GM11168 (cell line): ENCODE data around the gene SIL1.

ENCODE experiments used
- in situ Hi-C: fragments of 300-500 bp; cut with MboI; formaldehyde crosslinking; loops from one replicate; pipeline ENCODE4 v1.12.0; 2022; ENCODE audit warnings: low sequenced_read_pairs; ENCODE audit not compliant: unreplicated experiment

The SIL1 gene

DNA sequence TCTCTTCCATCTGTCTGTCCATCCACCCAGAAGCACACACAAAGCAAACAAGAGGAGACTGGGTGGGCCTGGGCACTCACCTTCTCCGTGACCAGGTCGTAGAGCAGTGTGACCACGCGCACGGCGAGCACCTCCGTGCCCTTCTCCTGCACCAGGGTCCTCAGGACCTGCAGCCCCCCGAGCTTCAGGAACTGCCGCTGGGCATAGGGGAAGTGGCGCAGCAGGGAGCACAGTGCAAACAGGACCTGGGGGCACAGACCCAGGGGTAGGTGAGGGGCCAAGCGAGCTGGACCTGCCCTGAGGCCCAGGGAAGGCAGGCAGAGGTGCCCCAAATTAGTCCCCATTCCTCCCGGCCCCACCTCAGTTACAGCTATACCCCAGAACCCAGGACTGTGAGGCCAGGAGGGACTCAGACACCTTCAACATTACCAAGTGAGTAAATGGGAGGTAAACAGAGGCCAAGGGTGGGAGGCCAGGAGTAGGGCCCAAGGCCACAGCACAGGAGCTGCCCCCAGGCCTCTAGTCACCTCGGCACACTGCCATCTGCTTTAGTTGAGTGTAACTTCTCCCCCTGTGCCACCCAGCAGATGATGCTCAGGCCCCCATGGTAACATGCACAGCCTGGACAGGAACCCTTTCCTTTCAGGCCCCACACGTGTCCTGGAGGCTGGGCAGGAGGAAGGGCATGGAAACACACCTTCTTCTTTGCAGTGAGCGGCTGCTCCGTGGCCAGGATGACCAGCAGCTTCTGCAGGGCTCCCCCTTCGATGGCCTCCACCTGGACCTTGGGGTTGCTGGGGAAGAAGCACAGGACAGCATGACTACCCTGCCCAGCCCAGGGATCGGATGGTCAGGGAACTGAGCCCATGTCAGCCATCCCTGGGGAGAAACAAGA is 246.8 kb downstream of the SIL1 start:
- in situ Hi-C loops, result no loop called here

DNA sequence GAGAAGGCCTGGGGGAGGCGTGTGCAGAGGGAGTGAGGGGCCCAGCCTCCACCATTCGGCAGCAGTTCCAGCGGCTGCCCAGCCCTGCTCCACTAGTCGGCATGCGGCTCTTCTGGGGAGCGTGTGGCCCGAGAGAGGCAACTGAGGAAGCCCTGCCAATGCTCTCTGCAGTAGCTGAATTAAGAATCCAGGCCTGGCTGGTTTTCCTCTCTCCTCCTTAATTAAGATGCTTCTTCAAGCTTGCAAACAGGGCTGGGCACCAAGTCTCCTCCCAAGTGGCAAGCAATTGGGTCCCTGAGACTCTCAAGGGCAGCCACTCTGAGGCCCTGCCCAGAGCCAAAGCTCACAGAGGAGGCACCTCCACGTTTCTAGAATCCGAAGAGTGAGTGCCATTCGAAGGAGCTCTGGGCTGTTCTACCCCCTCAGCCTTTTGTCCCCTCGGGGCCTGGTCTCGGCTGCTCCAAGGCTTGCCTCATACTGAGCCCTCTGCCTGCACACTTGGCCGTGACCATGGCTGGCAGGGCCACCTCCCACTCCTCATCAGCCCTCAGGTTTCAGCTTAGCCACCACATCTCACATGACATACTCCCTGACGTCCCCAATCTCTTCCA is 247.6 kb downstream of the SIL1 start:
- in situ Hi-C loops, result no loop called here

DNA sequence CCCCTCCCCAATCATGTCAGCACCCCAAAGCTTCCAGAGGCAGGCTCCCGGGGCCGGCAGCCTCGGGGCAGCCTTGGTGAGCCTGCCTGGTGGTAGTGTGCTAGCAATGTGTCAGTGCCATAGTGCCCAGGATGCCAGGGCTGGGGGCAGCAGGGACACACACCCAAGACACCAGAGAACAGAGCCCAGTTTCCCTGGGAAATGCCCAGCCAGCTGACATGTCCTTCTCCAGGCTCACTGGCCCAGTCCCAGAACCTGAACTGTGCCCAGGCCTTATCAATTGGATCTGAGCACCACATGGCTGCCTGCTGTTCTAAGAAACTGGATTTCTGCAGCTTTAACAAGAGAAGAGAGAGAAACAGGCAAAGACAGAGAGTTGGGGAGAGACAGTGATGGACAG is 248.2 kb downstream of the SIL1 start:
- in situ Hi-C loops, result no loop called here

DNA sequence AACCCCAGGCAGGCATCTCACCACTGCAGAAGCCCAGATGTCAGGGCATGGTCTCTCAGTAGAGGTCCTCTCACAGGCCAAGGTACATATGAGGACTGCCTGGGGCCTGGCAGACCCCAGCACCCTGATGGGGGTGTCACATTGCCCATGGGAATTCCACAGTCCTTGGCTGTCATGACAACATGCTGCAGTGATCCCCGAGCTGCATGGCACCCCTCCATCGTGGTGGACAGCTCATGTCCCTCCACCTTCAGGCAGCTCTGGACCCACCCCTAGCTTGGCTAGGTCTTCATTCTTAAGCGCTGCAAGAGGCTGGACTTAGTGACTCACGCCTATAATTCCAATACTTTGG is 249.0 kb downstream of the SIL1 start:
- in situ Hi-C loops, result no loop called here

DNA sequence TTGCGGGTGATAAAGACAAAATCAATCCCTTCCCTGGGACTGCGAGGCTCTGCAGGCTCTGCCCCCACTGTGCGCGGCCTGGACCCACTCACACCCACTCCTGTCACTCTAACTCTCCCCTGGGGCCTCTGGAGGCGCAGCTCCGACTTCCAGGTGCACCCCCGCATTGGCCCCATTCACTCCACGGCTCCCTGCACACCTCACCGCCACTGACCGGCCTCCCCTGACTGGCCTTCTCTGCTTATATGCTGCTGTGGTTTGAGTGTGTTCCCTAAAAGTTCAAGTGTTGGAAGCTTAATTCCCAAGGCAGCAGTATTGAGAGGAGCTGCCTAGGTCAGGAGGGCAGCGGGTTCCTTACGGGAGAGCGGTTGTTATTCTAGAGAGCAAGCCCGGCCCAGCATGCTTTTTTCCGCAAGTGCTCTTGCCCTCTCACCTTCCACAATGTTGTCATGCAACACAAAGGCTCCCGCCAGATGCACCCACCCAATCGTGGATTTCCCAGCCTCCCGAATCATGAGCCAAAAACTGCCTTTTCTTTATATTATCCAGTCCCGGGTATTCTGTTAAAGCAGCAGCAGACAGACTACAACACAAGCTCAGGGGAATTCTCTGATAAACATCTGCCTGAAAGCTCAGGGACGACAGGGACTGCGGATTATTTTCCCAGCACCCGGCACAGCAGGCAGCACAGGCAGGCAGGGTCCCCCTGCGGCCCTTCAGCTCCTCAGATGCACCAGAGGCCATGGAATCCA is 249.5 kb downstream of the SIL1 start:
- in situ Hi-C loops, result no loop called here

DNA sequence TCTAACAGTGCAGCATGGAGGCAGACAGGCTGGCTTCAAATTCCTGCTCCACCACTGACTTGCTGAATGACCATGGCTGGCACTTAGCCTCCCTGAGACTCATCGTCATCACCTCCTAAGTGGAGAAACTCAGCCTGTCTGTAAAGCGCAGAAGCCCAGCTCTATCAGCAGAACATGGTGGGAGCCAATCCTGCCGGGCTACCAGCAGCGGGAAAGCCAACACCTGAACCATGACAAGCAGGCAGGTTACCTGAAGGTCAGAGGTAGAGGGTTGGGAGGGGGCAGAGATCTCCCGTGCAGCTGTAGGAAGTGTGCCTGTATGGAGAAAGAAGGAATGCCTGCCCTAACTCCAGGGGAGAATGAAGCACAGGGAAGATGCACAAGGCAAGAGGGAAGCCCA is 250.4 kb downstream of the SIL1 start:
- in situ Hi-C loops, result no loop called here

DNA sequence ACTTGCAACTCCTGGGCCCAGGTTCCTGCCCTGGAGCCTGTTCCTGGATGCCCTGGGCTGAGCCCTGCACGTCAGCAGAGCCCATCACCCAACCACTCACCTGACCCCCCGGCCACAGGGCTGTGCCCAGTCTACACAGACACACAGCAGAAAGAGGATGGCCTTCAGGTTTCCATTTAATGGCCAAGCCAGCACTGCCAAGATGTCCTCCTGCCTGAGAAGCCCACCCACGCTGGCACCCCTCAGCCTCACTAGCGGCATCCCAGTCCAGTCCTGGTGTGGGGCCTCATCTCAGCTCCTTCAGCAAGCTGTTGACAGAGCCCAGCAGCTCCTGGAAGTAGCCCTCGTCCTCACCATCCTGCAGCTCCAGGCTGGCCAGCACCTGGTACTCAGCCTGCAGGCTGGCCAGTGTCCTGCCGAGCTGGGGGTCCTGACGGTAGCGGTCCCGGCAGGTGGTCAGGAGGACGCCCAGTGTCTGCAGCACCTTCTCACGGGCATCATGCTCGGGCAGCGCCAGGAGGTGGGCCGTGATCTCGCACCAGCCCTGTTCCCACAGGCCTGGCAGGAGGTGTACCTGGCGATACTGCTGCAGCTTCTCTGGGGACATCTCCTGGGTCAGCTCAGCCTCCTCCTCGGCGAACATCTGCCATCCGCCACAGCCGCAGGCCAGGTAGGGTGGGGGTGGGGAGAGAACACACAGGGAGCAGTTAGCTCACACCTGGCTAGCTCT is 251.2 kb downstream of the SIL1 start:
- in situ Hi-C loops, result no loop called here

DNA sequence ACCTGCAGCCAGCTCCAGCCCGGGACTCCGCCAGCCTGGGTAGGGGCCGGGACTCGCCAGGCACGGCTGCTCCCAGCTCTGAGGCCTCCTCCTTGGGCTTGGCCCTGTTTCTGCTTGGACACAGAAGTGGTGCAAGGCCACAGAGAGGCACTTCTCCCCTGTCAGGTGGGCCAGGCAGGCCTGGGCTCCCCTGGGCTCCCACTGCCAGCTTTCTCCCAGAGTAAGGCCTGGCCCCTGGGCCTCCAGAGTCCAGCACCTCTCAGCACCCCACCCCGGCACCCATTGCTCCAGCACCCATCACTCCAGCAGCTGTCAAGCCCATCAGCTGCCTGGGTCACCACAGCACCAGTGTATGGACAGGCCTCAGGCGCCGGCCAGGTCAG is 251.9 kb downstream of the SIL1 start:
- in situ Hi-C loops, result no loop called here

DNA sequence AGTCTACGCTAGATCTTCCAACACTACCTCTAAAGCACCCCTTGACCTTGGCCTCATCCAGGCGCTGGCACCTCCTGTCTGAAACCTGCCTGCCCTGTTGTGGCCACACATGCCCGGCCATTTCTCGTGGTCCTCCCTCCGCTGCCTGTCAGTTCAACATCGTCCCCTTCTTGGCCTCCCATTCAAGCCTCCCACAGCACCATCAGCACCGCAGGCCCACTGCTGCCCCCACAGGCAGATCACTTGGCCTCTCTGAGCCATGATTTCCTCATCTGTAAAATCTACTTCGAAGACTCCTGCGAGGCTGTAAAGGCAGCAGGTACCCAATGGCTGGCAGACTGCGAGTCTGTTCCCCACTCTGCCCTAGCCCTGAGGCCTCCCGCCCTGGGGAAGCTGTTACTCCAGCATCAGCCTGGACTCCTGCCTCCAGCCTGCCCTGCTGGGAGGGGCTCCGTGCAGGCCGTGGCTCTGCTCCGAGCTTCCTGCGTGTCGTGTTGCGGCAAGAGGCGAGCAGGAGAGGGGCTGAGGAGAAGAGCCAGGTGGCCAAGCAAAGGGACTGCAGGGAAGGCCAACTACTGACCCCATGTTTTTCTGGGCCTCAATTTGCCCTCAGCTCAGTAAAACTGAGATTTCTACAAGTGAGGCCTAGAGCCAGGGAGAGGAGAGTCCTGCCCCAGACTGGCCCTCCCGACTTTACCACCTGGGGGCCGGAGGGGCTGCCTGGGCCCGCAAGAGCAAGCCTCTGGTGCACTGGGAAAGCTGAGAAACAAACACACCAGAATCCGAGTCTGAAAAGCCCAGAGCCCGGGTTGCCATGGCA is 252.5 kb downstream of the SIL1 start:
- in situ Hi-C loops, result no loop called here

DNA sequence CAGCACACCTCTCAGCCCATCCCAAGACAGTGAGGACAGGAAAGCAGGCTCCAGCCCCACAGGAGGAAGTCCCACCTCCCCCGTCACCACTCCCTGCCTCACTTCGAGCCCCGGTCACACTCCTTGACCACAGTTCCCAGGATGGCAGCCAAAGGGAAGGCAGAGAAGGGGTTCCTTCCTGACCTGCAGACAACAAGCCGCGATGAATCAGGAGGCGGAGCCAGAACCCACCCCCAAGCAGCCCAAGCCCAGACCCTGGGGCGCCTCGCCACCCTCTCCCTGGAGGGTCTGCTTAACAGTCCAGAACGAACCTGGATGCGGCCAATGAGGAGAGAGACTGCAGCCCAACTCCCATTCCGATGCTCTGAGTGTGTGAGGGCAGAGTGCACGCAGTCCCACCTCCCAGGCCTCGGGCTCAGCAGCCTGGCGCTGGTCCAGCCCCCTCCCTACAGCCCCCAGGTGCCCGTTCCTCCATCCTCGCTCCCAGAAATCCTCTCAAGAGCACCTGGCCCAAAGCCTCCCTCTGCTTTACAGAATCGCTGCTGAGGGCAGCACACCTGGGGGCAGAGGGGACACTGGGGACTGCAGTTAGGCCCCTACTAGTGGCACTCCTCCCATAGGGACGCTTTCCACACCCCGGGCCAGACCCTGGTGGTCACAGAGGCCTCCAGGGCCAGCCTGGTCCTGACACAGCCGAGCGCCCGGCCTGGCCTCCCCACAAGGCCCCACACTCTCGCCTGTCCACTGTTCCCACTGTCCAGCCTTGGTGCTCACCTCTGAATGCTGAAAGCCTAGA is 253.4 kb downstream of the SIL1 start:
- in situ Hi-C loops, result no loop called here

DNA sequence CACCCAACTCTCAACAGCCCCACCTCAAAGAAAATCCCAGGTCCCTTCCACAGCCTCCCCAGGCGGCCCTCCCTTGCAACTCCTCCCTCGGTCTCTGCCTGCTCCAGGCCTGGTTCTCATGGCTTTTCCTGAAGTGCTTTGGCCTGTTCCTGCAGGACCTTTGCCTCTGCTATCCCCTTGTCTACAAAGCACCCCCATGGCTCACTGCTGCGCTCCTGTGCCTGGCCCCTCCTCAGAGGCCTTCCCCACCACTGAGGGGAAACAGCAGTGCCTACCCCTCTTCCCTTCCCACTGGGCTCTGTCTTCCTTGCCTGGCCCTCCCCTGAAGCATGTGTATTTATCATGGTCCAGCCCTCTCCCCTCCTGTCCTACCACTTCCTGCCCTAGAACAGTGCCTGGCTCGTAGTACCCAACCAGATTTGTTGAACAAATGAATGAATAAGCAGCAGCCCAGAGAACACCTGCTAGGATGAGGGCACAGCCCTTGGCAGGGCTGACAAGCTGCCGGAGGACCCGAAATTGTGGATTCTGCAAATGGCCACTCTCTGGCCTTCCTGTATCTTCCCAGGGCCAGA is 254.5 kb downstream of the SIL1 start:
- in situ Hi-C loops, result no loop called here

DNA sequence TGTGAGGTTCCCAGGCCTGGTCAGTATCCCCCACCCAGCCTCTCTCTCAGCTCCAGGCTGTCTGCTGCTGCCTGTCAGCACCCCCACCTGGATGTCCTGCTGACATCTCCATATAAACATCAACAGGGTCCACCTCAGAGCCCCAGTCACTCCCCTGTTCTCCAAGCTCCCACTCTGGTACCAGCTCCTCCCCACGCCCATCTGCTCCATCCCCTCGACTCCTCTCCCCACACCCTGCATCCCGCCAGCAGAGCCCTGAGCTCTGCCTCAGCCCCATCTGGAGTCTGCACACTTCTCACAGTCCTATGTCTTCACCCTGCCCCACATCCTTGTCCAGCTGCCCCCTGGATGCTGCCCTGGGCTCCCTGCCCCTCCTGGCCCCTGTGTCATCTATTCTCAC is 255.3 kb downstream of the SIL1 start:
- in situ Hi-C loops, result no loop called here

DNA sequence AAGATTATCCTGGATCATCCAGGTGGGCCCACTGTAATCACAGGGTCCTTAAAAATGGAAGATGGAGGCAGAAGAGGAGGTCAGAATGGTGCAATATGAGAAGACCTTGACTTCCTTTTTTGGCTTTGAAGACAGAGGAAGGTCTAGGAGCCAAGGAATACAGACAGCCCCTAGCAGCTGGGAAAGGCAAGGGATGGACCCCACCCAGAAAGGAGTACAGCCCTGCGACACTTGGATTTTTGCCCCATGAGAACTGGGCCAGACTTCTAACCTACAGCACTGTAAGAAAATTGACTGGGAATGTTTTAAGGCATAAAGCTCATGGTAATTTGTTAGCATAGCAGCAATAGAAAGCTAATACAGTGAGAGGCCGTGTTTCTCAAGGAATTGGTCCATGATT is 256.1 kb downstream of the SIL1 start:
- in situ Hi-C loops, result no loop called here

DNA sequence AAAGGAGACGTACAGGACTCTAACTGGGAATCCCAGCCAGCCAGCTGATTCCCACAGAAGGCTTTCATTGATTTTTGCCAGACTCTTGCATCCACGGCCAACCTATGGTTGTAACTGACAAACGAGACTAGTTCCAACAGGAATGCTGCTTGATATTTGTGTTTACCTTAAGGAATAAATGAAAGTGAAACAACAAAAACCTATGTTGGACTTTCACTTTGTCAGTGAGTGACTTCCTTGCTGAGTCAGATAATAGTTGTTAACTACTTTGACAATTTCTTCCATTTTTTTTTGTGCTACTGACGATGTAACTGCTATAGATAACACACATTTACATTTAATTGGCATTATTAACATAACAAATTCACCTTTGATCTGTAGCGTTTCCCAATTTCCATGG is 259.6 kb downstream of the SIL1 start:
- in situ Hi-C loops, result no loop called here

DNA sequence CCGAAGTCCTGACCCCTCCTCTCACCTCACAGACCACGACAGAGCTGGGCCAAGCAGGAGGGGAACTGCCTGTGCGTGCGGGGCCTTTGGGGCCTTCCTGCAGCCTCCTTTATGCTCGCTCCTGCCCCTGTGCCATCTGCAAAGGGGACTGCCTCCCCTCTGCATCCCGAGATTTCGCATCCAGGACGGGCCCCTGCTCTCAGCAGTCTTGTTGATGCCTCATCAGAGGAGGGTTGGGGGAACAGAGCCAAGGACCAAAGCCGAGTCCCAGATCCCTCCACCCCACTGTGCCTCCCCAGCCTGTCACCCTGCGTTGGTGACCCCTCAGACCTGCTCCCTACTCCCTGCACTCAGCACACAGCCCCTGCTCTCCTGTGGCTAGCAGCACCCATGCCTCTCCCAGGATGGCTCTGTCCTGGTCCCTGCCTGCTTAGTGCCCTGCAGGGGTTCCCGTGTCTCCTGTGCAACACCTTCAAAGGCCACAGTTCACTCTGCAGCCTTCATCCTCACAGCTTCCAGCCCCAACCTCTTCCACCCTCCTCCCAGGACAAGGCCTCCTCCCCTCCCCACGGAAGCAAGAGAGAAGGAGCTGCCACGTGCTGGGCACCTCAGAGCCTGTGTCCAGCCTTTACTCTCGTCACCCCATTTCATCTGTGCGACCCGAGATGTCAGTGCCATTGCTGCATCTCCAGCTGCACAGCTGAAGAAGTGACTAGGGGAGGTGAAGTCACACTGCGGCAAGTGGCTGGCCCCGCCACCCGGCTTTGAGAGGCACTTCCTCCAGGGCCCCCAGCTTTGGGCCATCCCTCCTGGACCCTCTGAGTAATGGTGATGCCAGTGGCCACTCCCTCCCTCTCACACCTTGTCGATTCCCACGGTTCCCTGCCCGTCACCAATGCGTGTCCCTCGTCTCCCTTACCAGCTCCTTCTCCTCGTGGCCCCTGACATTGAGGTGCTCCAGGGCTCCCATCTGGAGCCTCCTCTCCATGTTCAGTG is 260.5 kb downstream of the SIL1 start:
- in situ Hi-C loops, result no loop called here

DNA sequence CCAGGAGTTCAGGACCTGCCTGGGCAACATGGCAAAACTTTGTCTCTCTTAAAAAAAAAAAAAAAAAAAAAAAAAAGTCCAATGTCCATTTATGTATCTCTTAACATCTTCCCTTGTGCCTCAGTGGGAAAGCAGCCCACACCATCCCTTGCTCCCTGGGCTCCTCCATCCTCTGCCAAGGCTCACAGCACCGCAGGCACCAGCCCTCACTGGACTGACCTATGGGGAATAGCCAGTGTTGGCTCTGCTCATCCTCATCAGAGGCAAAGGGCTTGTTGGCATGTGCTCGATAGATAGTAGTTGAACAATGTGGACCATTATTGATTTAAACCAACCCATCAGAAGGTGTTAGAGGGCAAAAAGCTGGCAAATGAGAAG is 261.2 kb downstream of the SIL1 start:
- in situ Hi-C loops, result no loop called here

DNA sequence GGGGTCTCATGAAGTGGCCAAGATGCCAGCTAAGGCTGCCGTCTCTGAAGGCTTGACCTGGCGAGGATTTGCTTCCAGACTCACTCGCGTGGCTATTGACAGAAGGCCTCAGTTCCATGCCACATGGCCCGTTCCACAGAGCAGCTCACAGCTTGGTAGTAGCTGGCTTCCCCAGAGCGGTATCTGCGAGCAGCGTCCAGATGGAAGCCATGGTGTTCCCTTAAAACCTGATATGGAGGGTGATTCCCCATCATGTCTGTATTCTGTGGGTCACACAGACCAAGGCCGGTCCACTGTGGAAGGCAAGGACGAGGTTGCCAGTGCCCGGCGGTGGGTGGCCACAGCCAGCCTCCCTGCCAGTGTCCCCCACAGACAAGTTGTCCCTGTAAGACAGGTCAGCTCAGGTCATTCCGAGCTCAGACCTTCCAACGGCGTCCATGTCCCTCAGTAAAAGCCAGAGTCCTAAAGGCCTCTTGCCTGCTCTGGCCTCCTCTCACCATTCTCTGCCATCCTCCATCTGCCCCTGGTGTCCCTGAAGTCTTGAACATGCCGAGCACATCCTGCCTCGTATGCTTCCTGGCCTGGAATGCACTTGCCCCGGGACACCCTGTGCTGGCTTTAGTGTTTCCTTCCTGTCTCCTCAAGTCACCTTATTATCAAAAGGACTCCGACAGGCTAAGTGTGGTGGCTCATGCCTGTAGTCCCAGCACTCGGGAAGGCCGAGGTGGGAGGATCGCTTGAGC is 261.8 kb downstream of the SIL1 start:
- in situ Hi-C loops, result no loop called here
